Superior temporal gyrus (tissue), 1 donor: ENCODE results near the gene HORMAD2.

Source experiments
- DNase-seq: peaks from one replicate; pipeline ENCODE4 v3.0.0-alpha.2; 2016; ENCODE audit errors: extremely low spot score

The HORMAD2 gene

GRCh38 chr22:30079952-30080533 lies at the start of gene HORMAD2:
Gene HORMAD2 (plus strand): TSS chr22:30080464. CDS start chr22:30093953, 13,489 bp downstream.
- DNase-seq, result no peak

- DNase-seq, result no peak
Measured at GRCh38 chr22:30031328-30031727, 48.9 kb upstream of the HORMAD2 start.

GRCh38 chr22:30031764-30032455 lies 48.4 kb upstream of the HORMAD2 start:
- no peak for DNase-seq

- DNase-seq, result no peak
Measured at GRCh38 chr22:30033137-30033536, 47.1 kb upstream of the HORMAD2 start.

GRCh38 chr22:30033901-30034300 lies 46.4 kb upstream of the HORMAD2 start:
- no peak for DNase-seq

- DNase-seq, result no peak
Measured at GRCh38 chr22:30036656-30037055, 43.6 kb upstream of the HORMAD2 start.

- DNase-seq, result no peak
Measured at GRCh38 chr22:30038219-30038618, 42.0 kb upstream of the HORMAD2 start.

GRCh38 chr22:30040499-30041260 lies 39.6 kb upstream of the HORMAD2 start:
- no peak for DNase-seq

GRCh38 chr22:30041475-30041874 lies 38.8 kb upstream of the HORMAD2 start:
- DNase-seq, result no peak

- no peak for DNase-seq
Measured at GRCh38 chr22:30041881-30042280, 38.4 kb upstream of the HORMAD2 start.

- DNase-seq, result no peak
Measured at GRCh38 chr22:30043161-30043560, 37.1 kb upstream of the HORMAD2 start.

- DNase-seq, result no peak
Measured at GRCh38 chr22:30044369-30044768, 35.9 kb upstream of the HORMAD2 start.

- DNase-seq, result no peak
Measured at GRCh38 chr22:30044881-30045493, 35.3 kb upstream of the HORMAD2 start.

- DNase-seq, result no peak
Measured at GRCh38 chr22:30045494-30045887, 34.8 kb upstream of the HORMAD2 start.

GRCh38 chr22:30045901-30046715 lies 34.2 kb upstream of the HORMAD2 start:
- no peak for DNase-seq

- no peak for DNase-seq
Measured at GRCh38 chr22:30046716-30047363, 33.4 kb upstream of the HORMAD2 start.

- no peak for DNase-seq
Measured at GRCh38 chr22:30047364-30047738, 32.9 kb upstream of the HORMAD2 start.

GRCh38 chr22:30048681-30049080 lies 31.6 kb upstream of the HORMAD2 start:
- no peak for DNase-seq

- no peak for DNase-seq
Measured at GRCh38 chr22:30054067-30054763, 26.0 kb upstream of the HORMAD2 start.

GRCh38 chr22:30054764-30055069 lies 25.5 kb upstream of the HORMAD2 start:
- DNase-seq, result no peak

- DNase-seq, result no peak
Measured at GRCh38 chr22:30056015-30056414, 24.2 kb upstream of the HORMAD2 start.
